Mesenteric fat pad (tissue), 1 donor: ENCODE results near the gene PLCB2. TPM values are rescaled to one million over a fixed set of nuclear protein-coding genes. Genes with fewer than 3 reads are reported as not detected.

Source experiments
- DNase-seq: peaks from one replicate; pipeline ENCODE4 v3.0.0-alpha.2; 2020; ENCODE audit warnings: low spot score
- total RNA-seq: library from RNA; stranded (reverse); fragmentation: NEBNext Ultra II Directional; extraction: Animal tissue kit (Norgen Biotek cat#: 25700); gene quantifications from one replicate; pipeline ENCODE4 v1.2.1, GENCODE V29; 2021
- donor health status: DM: yes; HTN: yes; CAD: no.

PLCB2 gene
- total RNA-seq, 1 donor from 2014 or later: 31.9 TPM

GRCh38 chr15:40340740-40341400 lies 33.1 kb upstream of the PLCB2 start, which contains the start of gene CCDC9B:
TSS of gene CCDC9B (minus strand) at chr15:40340939. CDS start at chr15:40340819, 120 bp downstream.
- DNase-seq: peak; percentile 95

- DNase-seq: peak; percentile 90
Observed at GRCh38 chr15:40340038-40340739, 32.5 kb upstream of the PLCB2 start.

- no peak for DNase-seq
Observed at GRCh38 chr15:40339621-40339945, 31.8 kb upstream of the PLCB2 start.

- no peak for DNase-seq
Observed at GRCh38 chr15:40338921-40339620, 31.3 kb upstream of the PLCB2 start.

- DNase-seq: no peak
Observed at GRCh38 chr15:40338041-40338657, 30.4 kb upstream of the PLCB2 start.

GRCh38 chr15:40337597-40337996 lies 29.9 kb upstream of the PLCB2 start:
- no peak for DNase-seq

GRCh38 chr15:40336744-40337122 lies 29.0 kb upstream of the PLCB2 start:
- no peak for DNase-seq

GRCh38 chr15:40335938-40336743 lies 28.4 kb upstream of the PLCB2 start:
- DNase-seq: no peak

- DNase-seq: no peak
Observed at GRCh38 chr15:40334941-40335795, 27.4 kb upstream of the PLCB2 start.

- DNase-seq: no peak
Observed at GRCh38 chr15:40334541-40334940, 26.8 kb upstream of the PLCB2 start.

GRCh38 chr15:40333922-40334492 lies 26.3 kb upstream of the PLCB2 start:
- DNase-seq: no peak

- no peak for DNase-seq
Observed at GRCh38 chr15:40332113-40332781, 24.5 kb upstream of the PLCB2 start.

GRCh38 chr15:40331637-40332036 lies 23.9 kb upstream of the PLCB2 start:
- DNase-seq: no peak

GRCh38 chr15:40331026-40331425 lies 23.3 kb upstream of the PLCB2 start:
- no peak for DNase-seq

GRCh38 chr15:40330368-40330836 lies 22.7 kb upstream of the PLCB2 start:
- DNase-seq: no peak

- no peak for DNase-seq
Observed at GRCh38 chr15:40329804-40330203, 22.1 kb upstream of the PLCB2 start.

GRCh38 chr15:40328751-40329150 lies 21.0 kb upstream of the PLCB2 start:
- DNase-seq: no peak

- no peak for DNase-seq
Observed at GRCh38 chr15:40328176-40328575, 20.4 kb upstream of the PLCB2 start.

GRCh38 chr15:40327457-40327856 lies 19.7 kb upstream of the PLCB2 start:
- DNase-seq: no peak
